ENCODE measurements around the gene MRNIP. TPM values are rescaled to one million over a fixed set of nuclear protein-coding genes. Genes with fewer than 3 reads are reported as not detected.

The MRNIP gene
- total RNA-seq, 4 donors from 2014 or later = 15.3 to 26.8 (median 17.7) TPM

DNA sequence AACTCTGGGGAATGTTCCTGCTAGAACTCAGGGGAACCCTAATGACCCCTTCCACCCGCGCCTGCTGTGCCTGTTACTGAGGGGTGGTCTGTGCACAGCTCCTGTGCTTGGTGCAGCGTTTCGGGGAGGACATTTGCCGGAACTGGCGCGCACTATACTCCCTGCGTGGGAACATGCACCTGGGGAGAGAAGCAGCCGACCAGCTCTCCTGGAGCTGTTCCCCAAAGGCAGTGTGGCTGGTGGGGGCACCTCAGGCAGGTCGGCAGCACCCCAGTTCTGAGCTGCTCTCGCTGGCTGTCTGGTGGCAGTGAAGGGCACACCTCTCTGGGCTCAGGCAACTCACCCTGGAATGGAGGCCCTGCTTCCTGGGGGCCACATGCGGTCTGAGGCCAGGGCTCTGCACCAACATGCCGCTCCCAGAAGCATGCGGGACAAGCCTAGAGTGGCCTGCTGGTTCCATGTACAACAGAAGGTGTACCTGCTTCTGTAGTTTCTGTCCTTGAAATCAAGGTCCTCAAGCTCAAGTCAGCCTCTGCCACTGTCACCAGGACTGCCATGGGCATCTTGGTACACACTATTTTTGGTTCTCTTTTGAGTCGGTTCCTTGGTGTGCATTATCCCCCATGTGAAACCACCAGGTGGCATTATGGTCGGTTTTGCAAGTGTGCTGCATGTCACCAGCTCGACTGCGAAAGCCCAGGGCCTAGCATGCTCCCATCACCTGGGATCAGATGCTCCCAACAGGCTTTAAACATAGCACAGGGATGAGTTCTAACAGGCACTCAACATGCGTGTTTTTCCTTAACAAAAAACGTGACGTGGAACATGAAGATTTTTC, 7.8 kb upstream of the MRNIP start:
- no peak for DNase-seq (ENCODE audit: low spot score)
- ATAC-seq (ENCODE audit: low FRiP score) = no peak

DNA sequence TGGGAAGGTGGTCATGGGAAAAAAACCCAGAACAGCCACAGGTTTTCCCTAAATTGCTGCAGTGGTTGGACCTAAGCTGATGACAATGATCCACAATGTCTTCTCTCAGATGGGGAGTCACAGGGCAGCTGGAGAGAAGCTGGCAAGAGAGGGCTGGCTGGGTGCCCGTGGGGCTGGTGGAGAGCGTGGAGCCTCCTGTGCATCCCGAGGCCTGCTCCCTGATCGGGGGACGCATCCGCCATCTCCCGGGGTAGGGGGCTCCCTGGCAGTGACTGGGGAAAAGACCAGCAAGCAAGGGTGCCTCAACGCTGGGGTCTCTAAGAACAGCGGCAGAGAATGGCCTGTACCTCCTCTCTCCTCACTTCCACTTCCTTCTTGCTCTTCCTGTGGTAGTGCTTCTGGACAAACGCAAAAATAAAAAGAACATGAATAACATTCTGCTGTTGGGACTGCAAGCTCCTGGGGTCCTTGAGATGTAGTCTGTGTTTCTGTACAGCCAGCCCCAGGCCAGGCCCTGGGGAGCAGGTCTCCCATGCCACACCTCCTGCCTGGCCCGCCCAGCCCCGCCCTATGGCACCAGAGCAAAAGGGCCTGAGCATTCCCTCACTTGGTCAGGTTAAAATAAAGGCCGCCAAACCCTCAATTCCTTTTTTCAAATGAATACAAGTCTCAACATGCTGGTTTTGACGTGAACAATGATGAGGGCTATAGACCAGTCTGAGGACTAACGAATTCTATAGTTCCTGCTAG, 7.0 kb upstream of the MRNIP start:
- TF ChIP-seq, protein P1, sequence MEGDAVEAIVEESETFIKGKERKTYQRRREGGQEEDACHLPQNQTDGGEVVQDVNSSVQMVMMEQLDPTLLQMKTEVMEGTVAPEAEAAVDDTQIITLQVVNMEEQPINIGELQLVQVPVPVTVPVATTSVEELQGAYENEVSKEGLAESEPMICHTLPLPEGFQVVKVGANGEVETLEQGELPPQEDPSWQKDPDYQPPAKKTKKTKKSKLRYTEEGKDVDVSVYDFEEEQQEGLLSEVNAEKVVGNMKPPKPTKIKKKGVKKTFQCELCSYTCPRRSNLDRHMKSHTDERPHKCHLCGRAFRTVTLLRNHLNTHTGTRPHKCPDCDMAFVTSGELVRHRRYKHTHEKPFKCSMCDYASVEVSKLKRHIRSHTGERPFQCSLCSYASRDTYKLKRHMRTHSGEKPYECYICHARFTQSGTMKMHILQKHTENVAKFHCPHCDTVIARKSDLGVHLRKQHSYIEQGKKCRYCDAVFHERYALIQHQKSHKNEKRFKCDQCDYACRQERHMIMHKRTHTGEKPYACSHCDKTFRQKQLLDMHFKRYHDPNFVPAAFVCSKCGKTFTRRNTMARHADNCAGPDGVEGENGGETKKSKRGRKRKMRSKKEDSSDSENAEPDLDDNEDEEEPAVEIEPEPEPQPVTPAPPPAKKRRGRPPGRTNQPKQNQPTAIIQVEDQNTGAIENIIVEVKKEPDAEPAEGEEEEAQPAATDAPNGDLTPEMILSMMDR (IDR thresholded peaks at IDR 0.05) = no peak
- ATAC-seq (ENCODE audit: low FRiP score) = no peak
- no peak for DNase-seq (ENCODE audit: low spot score)

More for the DNA sequence above, 7.8 kb upstream of the MRNIP start:
- TF ChIP-seq, protein P1 (IDR thresholded peaks at IDR 0.05) = no peak

DNA sequence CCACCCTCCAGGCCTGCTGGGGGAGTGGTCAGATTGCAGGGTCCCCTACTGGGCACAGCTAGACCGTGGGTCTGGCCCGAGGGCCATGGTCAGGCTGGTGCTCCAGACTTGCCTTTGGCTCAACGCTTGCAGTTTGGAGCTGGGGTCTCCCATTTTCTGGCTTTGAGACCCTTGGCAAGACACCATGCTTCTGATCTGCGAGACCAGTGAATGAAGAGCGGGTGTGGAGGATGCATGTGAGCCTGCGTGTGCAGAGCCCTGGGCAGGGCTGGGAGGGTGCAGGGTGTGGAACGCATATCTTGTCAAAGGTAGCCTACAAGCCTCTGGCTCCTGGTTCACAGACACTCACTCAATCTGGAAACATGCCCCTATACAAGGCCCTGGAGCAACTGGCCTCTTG, 6.1 kb upstream of the MRNIP start:
- TF ChIP-seq, protein P1 (IDR thresholded peaks at IDR 0.05) = no peak
- ATAC-seq (ENCODE audit: low FRiP score) = no peak
- DNase-seq (ENCODE audit: low spot score) = no peak

DNA sequence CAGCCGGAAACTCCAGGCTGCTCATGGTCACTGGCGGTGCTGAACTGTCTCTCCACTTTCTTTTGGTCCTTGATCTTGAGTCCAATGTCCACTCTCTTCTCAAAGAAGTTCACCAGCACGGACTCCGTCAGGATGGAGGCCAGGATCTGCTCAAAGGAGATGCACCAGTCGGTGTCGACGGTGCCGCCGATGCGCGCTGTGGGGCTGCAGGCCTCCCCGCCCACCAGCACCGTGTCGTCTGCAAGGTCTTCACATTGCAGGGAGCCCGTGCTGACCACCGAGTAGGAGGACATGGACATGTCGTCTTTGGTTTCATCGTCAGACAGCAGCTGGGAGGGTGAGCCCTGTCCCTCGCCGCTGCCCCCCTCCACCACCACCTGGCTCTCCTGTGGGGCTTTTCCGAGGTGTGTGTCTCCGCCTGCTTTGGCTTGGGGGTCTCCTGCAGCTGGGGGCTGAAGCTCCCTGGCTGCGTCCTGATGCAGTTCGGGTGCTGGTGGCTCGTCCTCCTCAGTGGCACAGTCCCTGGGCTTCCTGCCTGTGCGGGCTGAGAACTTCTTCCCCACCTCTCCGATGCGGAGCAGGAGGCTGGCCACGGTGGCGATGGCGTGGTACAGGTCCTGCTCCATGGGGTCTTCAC, 5.0 kb upstream of the MRNIP start:
- ATAC-seq (ENCODE audit: low FRiP score) (no peak), DNase-seq (ENCODE audit: low spot score) (no peak)
- TF ChIP-seq, protein P1 (IDR thresholded peaks at IDR 0.05) = no peak

DNA sequence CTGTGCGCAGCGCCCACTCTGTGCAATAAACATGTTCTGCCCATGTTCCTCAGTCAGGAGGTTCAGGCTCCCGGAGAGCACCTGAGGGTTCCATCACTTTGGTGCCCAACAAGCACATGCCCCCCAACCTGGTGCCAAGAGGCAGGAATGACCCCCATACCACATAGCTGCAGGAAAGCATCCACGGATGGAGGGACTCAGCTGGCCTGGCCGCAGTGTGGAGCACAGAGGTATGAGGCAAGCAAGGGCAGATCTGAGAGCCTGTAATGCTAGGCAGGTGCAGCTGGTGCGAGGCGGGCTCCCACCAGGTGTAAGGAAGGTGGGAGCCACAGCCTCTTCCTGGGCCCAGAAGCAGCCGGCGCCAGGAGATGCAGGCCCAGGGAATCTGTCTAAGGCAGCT, 4.3 kb upstream of the MRNIP start:
- ATAC-seq (ENCODE audit: low FRiP score) (no peak), DNase-seq (ENCODE audit: low spot score) (no peak)
- TF ChIP-seq, protein P1 (IDR thresholded peaks at IDR 0.05) = no peak

DNA sequence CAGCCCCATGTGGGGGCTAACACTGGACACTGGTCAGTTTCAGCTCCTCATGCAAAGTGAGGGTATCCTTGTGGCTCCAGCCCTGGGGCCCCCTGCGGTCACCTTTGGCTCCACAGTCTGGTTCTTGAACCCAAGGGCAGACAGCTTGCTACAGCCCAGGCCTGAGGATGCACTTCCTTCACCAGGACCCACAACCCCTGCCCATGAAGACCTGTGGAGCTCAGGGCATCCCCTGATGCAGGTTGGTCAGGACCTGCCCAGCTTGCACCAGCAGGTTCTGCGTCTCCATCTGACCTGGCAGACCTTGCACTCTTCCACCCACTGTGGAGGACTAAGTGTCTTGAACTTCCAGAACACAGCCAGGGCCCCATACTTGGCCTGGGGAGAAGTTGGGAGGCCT, 3.7 kb upstream of the MRNIP start:
- ATAC-seq (ENCODE audit: low FRiP score) (no peak), DNase-seq (ENCODE audit: low spot score) (no peak)
- TF ChIP-seq, protein P1 (IDR thresholded peaks at IDR 0.05) = no peak

All from omental fat pad (tissue), 4 donors.